Germinal center (tissue), 1 donor: ENCODE results near the gene AGK.

Source experiments
- DNase-seq: peaks from one replicate; pipeline ENCODE4 v3.0.0; 2012; ENCODE audit warnings: mixed read lengths, low spot score

Gene AGK, protein sequence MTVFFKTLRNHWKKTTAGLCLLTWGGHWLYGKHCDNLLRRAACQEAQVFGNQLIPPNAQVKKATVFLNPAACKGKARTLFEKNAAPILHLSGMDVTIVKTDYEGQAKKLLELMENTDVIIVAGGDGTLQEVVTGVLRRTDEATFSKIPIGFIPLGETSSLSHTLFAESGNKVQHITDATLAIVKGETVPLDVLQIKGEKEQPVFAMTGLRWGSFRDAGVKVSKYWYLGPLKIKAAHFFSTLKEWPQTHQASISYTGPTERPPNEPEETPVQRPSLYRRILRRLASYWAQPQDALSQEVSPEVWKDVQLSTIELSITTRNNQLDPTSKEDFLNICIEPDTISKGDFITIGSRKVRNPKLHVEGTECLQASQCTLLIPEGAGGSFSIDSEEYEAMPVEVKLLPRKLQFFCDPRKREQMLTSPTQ

DNA sequence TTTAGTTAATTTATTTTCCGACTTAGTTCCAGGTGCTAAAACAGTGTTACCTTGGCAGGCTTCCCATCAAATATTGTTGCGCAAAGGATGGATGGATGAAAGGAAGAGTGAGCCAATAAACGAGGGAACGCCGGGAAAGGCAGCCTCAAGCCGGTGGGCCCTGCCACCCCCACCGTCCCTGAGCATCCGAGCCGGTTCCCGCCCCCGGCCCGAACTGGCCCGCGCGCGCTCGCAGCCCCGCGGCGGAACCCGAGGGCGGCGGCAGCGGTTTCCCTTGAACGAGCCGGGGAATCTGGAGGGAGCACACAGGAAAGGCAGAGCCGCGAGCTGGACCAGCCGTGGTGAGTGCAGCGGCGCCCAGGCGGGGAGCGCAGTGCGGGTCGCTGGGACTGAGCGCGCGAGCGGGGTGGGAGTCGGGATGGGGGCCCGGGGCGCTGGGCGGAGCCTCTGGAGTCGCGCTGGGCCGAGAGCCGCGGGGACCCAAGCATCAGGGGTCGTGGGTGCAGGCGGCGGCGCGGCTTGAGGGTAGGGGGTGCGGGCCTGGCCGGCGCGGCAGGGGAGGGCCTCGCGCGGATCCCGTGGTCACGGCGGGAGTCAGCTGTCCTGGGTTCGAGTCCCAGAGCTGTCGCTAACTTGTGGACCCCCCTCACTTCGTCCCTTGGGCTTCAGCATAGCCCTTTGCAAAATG, at the start of gene AGK:
TSS of gene AGK (plus strand) at position 317 of the 688 bp plus-strand sequence. CDS start 4,057 bp downstream, outside the sequence.
- peak; percentile 70 for DNase-seq

DNA sequence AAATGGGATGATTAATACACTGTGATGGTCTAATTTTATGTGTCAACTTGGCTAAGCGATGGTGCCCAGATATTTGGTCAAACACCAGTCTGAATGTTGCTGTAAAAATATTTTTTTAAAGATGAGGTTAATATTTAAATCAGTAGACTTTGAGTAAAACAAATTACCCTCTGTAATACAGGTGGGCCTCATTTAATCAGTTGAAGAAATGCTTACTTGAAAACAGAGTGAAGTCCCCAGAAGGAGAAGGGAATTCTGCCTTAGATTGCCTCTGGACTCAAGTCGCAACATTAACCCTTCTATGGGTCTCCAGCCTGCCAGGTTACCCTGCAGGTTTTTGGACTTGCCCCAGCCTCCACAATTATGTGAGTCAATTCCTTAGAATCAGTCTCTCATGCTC, 49.8 kb upstream of the AGK start:
- DNase-seq = no peak

DNA sequence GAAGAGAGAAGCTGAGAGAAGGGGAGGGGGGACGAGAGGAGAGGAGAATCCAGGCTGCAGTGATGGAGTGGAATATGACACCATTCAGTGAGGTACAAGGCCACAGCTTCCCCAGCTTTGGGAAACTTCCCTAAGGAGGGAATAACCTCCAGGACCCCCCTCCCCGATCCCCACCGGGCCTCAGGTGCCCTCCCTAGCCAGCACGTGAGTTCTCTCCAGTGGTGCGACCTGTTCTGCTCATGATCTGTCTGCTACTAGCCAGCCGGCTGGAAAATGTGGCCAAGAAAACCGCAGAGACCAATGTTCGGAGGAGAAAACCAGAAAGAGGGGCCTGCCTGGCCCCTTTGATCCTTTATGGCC, 39.9 kb upstream of the AGK start:
- no peak for DNase-seq

DNA sequence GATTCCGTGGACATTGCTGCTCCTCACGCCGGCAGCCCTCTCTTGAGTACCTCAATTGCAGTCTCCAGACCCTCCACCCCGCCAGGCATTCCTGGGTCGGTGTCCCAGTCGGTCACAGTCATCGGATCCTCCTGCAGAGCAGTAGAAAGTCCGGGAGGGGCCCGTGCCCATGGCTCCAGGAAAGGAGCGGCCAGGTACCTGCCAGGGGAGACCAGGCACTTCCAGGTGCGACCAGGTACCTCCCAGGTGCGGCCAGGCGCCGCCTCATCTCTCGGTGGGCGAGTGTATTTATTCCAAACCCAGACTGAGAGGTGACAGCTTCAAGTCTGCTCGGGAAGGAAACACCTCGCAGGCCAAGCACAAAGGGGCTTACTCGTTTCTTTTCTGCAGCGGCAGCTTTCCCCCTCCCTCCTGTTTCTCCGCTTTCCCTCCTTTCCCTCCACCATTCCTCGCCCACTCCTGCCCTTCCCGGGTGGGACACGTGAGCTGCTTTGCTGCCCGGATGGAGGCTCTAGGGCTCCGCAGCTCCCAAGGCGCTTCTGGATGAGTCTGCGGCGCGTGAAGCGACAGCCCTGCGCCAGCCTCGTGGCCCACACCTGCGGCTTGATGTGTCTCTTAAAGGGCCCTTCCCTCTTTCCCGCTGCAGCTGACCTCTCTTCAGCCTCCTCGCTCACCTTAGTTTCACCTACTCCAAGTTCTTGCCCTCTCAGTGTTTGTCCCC, 39.4 kb upstream of the AGK start:
- no peak for DNase-seq

DNA sequence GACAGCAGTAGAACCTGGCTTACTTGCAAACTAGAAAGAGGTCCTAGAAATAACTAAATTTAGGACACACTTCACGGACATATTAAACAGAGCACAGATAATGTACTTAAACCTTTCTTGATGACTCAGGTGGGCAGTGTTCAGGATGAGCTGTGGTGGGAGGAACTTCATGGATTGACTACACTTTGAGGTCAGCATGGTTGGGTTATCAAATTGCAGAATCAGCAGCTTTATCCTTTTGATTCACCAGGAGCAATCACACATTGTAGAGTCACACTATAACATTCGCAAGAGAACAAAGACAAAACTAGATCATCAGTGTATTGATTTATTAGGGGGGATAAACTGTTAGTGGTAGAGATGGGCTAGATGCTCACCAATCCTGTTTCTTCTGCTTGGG, 38.6 kb upstream of the AGK start:
- no peak for DNase-seq

DNA sequence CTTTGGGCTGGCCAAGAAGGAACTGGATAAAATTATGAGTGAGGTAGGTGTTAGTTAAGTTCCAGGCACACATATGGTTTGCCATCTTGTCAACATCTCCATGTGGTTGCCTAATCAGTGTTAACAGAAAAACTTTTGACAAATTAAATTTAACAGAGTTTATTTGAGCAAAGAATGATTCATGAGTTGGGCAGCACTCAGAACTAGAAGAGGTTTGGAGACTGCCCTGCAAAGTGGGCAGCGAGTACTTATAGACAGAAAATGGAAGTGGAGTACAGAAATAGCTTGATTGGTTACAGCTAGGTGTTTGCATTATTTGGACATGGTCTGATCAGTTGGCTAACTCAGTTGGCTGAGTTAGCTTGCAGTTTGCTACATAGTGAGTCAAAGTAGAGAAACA, 37.5 kb upstream of the AGK start:
- DNase-seq = no peak

DNA sequence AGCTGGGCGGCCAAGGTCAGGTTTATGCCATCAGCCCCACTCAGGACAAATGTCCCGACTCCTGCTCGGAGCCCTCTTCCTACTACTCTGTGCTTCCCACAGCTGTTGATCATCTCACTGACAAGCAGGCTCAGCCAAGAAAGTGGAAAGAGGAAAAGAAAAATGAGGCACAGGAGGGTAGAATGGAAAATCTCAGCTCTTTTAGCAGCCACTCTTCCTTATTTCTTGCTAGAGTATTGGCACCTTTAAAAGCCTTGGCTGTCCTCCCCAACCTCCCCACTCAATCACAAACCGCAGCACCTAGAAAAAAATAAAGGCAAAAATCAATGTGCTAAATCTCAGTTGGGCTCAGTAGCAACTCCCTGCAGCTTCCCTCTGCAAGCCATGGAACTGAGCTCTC, 35.3 kb upstream of the AGK start:
- DNase-seq = no peak

DNA sequence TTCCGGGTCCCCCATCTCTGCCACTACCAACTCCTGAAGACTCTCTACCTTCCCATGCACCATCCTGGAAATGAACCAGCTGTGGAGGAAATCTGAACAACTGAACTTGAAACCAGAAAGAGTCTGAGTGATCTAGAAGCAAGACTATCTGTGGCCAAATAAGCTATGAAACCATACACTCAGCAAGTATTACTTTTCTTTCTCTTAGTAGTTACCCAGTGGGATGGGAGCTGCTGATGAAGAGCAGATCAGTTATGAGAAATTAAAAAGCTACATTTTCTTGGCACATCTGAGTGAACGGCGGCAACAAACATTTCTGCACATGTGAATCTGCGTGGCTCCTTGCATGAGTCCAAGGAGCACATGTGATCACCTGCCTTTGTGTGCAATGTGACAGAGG, 31.6 kb upstream of the AGK start:
- no peak for DNase-seq

DNA sequence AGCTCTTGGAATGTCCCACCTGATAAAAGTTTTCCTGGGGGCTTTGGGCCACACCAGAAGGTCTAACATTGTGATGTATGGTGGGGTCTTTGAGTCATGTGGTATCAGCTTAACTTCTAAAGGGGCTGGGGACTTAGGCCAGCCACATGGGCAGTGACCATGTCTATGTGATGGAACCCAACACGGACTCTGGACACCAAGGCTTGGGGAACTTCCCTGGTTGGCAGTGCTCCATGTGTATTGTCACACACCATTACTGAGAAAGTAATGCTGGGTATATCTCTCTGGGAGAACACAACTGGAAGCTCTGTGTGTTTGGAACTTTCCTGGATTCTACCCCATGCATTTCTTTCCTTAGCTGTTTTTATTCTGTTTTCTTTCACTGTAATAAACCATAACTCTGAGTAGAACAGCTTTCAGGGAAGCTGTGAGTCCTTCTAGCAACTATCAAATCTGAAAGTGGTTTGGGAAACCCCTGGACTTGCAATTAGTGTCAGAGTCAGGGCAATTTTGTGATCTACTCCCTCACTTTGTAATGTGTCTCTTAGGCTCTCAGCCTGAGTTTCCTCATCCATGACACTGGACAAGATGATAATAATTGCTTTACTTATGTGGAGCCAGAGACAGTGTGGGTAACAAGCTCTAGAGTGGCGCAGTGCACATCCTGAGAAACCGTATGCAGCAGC, 28.4 kb upstream of the AGK start:
- no peak for DNase-seq

DNA sequence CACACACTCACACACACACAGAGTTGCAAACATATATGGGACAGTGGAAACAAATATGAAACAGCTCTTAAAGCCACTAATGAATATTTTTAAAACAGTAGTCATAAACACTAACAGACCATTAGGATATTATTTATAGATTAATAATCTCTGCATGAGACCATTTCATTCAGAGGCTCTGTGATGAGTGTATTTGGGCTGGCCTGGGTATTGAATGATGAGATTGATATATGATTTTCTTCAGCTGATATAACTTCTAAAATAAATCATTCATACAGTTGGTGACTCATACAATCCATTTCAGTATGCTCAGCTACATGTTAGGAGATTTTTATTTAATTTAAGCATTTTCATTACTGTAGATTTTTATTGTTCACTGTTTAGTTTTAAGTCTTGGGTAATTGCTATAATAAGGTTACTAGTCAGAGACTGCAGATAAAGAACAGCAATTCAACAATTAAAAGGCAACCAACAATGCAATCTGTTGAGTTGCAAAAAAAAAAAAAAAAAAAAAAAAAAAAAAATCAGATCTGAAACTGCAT, 25.2 kb upstream of the AGK start:
- DNase-seq = no peak

DNA sequence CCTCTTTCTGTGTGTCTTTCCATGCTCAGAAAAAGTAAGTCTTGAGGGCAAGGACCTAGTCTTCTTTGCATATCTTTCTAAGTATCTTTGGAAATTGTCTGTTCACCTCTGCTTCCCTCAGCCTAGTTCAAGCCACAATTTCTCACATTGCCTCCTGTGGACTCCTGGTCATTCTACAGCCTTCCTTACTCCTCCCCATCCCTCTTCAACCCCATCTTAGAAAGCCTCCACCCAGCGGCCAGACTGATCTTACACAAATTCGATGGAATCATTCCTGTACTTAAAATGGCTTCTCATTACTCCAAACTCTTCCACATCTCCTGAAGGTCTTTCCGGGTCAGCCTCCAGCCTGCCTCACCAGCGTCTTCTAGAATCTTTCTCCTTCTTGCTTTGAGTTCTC, 24.1 kb upstream of the AGK start:
- DNase-seq = no peak

DNA sequence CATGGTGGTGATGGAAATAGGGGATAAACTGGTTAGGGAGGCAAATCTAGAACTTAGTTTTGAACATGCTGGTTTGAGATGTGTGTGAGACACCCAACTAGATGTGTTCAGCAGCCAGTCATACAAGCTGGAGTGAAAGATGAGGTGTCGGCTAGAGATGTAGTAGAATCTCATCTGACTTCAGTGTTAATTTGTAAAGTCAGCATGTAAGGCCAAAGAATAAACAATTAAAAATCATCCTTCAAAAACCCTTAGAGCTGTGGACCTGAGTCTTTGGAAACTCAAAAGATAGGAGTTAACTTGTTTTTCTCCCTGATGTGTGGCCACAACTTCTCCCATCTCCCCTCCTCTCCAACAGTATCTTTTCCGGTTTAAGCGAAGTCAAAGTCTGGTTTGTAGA, 22.8 kb upstream of the AGK start:
- no peak for DNase-seq

DNA sequence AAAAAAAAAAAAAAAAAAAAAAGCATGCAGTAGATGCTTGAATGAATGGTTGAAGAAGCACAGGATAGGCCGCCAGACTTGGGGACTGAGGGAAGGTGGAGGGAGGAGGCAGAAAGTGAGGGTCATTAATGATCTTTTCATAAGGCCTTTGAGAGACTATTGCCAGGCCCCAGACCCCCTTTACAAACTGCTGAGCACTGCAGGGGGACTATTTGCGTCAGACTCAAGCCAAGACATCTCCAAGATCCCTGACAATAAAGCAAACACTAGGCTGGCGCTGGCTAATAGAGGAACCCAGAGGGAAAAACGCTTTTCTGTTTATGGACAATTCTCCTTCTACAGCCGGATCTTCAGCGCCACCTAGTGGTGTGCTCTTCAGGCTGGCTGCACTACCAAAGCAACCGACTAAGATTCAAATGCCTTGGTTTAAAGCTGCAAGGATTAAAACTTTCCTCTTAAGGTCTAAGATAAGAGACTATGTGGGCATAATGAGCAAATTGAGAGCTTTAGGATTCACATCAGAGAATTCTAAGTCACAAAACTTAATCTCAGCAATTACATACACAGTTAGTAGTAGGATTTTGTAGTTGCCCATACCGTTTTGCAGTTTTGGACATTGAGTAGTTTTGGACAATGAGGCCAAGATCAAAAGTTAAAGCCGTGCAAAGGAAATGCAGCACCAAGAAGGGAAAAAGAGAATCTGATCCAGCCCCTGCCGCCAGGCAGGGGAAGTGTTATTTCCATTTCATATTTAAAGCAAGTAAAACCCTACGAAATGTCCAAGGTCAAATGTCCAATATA, 17.9 kb upstream of the AGK start:
- DNase-seq = peak; percentile 63

DNA sequence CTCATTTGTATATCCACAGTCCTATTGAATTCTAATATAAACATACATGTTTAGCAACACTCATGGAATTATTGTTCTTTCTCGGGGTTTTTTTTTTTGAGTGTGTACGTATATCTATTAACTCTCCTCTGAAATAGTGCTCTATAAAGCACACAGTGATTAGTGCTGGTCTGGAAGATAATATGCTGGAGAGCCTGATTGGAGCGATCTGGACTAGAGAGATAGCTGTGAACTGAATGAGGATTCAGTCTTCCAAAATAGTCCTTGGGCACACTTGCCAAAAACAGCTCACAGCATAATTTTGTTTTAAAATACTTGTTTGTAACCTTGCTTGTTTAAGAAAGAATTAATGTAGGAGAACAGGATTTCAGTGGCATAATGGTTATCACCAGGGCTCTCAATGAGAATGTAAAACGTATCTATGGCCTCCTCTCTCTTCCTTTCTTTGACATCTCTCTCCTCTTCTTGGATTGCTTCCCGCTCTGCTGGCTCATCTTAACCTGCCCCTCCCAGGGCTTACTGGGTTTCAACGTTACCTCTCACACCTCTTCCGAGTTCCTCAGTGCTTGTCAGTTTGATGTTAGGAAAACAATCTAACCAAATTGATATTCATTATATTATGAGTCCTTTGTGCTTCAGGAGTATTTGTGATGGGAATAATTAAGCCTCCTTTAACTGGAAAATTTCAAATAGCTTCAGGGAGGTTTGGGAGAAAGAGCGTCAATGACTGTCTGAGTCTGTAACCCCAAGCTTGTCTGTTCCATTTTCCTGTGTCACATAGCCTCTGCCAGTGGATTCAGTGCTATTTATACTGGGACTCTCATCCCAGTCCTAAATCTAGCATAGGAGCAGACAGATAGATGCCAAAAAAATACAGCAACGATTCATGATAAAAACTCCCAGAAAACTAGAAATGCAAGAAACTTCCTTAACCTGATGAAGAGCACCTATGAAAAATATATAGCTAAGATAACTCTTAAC, 16.2 kb upstream of the AGK start:
- no peak for DNase-seq

DNA sequence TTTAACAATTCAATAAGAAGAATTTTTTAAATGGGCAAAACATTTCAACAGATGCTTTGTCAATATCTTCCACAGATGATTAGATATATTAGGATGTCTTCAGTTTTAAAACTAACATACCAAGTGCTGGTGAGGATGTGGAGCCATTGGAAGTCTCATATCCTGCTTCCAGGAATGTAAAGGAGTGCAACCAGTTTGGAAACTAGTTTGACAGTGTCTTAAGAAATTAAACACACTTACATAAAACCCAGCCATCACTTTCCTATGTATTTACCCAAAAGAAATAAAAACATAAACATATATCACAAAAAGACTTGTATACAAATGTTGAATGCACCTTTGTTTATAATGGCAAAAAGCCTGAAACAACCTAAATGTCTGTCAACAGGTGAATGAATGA, 13.3 kb upstream of the AGK start:
- no peak for DNase-seq

DNA sequence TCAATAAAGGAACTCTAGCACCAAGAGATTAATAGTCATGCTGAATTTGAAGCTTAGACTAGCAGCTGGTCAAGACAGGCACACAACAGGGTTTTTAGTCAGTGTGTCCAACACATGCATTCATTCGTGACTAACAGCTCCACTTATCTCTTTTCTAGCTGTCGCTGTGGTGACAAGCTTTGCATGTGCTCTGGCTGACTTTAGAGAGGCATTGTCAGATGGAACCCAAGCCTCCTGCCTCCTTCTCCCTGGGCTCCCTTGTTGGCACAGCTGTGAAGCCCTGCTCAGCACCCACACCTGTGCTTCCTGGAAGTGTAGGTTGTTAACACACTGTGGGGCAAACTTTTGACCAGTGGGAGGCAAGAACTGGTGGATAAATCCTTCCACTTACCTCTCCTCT, 9.8 kb upstream of the AGK start:
- no peak for DNase-seq

DNA sequence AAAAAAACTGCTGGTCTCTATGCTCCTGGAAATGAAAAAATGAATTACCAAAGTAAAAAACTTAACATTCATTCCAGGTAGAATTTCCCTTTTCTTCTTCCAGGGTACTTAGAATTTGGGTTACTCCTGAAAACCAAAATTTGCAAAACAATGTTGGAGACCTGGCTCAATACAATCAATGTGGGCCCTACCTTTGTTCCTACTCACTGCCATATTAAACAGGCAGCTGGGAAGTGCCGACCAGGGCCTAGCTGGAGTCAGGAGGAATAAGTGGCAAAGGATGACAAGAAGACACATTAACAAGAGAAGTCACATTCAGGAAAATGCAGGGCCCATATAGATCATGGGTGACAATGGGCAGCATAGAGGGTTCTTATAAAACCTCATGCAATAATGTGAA, 6.4 kb upstream of the AGK start:
- DNase-seq = no peak

DNA sequence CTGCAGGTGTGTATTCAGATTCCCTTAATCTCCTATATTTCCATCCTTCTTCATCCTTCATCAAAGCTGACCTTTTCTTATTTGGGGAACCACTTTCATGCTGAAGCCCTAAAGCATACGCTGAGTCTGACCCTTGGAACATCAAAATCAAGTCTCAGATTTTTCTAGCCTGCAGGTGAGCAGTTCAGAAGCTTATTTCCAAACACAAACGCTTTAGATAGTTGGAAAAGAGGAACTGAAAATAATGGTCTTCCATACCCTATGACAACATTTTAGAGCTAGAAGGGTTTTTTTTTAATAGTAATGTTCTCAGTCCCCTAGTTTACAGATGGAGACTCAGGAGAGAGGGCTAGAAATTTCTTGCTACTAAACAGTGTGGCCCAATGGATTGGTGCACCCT, 1.6 kb upstream of the AGK start:
- no peak for DNase-seq

DNA sequence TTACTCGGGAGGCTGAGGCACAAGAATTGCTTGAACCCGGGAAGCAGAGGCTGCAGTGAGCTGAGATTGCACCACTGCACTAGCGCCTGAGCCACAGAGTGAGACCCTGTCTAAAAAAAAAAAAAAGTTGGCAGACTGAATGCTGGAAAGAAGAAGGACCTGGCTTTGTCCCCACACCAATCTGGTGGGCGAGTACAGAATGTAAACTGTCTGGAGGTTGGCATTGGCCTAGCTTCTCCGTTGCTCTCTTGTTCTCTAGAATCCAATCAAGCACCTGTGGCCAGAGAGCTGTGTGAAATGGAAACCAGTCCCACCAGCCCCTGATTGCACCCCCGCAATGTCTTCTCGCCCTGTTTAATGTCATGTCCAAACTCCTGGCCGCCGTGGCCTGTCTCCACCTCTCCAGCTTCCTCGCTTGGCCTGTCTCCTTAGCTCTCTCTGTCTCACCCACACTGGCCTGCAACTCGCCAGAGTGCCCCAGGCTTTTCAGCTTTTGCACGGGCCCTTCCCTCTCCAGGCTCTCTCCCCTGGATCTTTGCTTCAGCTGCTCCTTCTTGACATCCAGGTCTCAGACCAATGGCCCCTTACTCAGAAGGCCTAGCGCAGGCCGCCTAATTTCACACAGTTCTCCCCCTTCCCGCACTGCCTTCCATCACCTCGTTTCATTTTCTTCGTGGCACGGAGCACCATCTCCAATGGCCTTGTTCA, 670 bp upstream of the AGK start:
- DNase-seq = peak; percentile 10

DNA sequence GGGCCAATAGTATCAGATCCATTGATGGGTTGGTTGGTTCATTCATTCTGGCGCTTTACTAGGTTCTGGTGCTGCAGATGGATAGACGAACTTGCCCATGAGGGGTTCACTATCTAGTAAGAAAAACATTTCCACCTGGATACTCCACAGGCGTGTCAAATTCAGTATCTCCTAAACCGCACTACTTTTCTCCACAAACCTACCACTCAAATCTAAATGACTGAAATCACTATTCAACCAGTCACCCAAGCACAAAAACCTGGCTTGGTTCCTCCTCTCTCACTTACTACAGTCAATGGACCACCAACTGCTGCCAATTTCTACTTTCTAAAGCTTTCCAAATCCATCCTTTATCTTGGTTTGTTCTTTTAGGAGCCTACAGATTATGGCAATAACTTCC, 572 bp downstream of the AGK start:
- DNase-seq = no peak
